GM18526 (cell line): Measurements from ENCODE around the gene PCDHGB1.
"Not testable (repeated sequence)": the region's sequence is repeated elsewhere in the genome, so short reads cannot be mapped to it uniquely, and the experiment has no call there.

ENCODE experiments used
- POLR2A ChIP-seq: IDR thresholded peaks from 3 replicates; pipeline ENCODE4 v1.6.1; 2011; ENCODE audit not compliant: insufficient read length; ENCODE audit errors: extremely low read depth

PCDHGB1 gene

DNA sequence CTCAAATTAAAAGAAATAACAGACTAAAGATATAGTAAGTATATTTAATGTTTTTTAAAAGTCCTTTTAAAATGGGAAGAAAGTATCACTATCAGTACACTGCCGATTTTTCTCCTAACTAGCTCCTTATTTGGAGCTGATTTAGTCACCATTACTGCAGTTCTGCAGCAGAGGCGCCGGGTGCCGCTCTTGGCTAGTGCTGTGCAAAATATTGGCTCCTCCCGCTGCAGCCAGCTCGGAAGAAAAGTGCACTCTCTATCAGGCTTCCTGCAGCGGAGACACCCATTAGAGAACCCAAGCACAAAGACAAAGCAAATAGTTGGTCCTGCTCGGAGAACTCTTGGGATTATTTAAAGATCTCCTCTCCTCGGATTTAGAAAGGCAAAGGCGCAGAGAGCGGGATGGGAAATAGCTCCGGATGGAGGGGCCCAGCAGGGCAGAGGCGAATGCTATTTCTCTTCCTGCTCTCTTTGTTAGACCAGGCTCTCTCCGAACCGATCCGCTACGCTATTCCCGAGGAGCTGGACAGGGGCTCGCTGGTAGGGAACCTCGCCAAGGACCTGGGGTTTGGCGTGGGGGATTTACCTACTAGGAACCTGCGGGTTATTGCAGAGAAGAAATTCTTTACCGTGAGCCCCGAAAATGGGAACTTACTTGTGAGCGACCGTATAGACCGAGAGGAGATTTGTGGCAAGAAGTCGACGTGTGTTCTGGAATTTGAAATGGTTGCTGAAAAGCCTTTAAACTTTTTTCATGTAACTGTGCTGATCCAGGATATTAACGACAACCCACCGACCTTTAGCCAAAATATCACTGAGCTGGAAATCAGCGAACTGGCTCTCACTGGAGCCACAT, 20.3 kb downstream of the PCDHGB1 start, which contains the start of gene PCDHGB3:
PCDHGB3 (plus strand) TSS at position 249 of the 855 bp plus-strand sequence; CDS start at position 402, 153 bp downstream.
- TF ChIP-seq POLR2A = no peak

DNA sequence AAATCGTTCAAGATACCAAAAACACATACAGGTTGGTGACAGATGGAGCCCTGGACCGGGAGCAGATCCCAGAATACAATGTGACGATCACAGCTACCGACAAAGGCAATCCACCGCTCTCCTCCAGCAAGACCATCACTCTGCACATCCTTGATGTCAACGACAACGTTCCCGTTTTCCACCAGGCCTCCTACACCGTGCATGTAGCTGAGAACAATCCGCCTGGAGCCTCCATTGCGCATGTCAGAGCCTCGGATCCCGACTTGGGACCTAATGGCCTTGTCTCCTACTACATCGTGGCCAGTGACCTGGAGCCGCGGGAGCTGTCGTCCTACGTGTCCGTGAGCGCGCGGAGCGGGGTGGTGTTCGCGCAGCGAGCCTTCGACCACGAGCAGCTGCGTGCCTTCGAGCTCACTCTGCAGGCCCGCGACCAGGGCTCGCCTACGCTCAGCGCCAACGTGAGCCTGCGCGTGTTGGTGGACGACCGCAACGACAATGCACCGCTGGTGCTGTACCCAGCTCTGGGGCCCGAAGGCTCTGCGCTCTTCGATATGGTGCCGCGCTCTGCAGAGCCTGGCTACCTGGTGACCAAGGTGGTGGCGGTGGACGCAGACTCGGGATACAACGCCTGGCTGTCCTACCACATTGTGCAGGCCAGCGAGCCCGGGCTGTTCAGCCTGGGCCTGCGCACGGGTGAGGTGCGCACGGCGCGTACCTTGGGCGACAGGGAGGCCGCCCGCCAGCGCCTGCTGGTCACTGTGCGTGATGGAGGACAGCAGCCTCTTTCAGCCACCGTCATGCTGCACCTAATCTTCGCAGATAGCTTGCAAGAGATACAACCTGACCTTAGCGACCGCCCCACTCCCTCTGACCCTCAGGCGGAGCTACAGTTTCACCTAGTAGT, 21.9 kb downstream of the PCDHGB1 start:
- no peak for TF ChIP-seq POLR2A

DNA sequence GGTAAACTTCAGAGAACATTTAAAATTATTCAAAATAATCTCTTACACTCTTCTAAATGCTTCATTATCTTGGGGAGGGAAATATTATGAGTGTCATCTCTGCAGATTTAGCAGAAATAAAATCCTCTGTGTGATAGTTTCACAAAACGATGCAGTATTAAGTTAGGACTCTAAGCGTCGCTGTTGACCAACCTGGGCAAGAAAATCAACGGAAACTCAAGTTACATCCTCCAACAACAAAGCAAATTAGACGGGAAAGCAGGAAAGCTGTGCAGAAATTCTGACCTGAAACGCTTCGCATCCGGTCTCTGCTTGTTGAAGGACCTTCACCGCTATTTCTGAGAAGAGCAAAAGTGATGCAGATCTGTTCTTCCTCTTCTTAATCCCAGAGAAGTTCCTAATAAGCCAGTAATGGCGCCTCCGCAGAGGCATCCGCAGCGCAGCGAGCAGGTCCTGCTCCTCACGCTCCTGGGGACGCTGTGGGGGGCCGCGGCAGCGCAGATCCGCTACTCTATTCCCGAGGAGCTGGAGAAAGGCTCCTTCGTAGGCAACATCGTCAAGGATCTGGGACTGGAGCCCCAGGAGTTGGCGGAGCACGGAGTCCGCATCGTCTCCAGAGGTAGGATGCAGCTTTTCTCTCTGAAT, 23.9 kb downstream of the PCDHGB1 start, which contains the start of gene PCDHGA6:
PCDHGA6 (plus strand) TSS at position 219 of the 645 bp plus-strand sequence; CDS start at position 412, 193 bp downstream.
- TF ChIP-seq POLR2A = no peak

DNA sequence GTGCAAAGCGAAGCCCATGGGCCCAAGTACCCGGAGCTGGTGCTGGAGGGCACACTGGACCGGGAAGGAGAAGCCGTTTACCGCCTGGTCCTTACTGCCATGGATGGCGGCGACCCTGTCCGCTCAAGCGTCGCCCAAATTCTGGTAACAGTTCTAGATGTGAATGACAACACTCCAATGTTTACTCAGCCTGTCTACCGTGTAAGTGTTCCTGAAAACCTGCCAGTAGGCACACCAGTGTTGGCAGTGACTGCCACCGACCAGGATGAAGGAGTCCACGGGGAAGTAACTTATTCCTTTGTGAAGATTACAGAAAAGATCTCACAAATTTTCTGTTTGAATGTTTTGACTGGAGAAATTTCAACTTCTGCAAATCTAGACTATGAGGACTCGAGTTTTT, 24.7 kb downstream of the PCDHGB1 start:
- no peak for TF ChIP-seq POLR2A

DNA sequence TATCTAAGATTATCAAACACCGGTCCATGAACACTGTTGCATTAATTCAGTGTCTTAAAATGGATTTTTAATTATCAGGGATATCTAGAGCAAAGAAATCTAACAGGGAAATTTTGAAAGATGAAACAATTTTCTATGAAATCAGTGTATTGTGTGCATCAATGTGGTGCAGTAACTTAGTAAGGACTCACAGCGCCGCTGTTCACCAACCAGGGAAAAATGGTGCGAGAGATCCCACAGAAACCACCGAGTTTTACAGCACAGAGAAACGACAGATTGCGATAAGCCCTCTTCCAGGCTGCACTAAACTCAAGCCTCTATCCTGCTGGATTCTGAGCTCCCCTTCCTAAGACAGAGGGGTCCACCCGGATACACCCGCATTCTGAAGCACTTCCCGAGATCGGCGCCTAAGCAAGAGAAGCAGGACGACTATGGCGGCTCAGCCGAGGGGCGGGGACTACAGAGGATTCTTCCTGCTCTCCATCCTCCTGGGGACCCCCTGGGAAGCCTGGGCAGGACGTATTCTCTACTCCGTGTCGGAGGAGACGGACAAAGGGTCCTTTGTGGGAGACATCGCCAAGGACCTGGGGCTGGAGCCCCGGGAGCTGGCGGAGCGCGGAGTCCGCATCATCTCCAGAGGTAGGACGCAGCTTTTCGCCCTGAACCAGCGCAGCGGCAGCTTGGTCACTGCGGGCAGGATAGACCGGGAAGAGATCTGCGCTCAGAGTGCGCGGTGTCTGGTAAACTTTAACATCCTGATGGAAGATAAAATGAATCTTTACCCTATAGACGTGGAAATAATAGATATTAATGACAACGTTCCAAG, 32.8 kb downstream of the PCDHGB1 start, which contains the start of gene PCDHGA7:
PCDHGA7 (plus strand) TSS at position 274 of the 826 bp plus-strand sequence; CDS start at position 432, 158 bp downstream.
- TF ChIP-seq POLR2A = no peak

DNA sequence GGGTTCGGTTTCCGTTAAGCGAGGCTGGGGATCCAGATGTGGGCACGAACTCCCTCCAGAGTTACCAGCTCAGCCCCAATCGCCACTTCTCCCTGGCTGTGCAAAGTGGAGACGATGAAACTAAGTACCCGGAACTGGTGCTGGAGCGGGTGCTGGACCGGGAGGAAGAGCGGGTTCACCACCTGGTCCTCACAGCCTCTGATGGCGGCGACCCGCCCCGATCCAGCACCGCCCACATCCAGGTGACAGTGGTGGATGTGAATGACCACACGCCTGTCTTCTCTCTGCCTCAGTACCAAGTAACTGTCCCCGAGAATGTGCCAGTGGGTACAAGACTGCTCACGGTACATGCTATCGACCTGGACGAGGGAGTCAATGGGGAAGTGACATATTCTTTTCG, 33.4 kb downstream of the PCDHGB1 start:
- TF ChIP-seq POLR2A = no peak

DNA sequence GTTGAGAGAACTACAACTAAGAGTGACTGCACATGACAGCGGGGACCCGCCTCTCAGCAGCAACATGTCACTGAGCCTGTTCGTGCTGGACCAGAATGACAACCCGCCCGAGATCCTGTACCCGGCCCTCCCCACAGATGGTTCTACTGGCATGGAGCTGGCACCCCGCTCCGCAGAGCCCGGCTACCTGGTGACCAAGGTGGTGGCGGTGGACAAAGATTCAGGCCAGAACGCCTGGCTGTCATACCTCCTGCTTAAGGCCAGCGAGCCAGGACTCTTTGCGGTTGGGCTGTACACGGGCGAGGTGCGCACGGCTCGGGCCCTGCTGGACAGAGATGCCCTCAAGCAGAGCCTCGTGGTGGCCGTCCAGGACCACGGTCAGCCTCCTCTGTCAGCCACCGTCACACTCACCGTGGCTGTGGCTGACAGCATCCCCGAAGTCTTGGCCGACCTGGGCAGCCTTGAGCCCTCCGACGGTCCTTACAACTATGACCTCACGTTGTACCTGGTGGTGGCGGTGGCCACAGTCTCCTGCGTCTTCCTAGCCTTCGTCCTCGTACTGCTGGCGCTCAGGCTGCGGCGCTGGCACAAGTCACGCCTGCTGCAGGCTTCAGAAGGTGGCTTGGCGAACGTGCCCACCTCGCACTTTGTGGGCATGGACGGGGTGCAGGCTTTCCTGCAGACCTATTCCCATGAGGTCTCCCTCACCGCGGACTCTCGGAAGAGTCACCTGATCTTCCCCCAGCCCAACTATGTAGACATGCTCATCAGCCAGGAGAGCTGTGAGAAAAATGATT, 34.8 kb downstream of the PCDHGB1 start:
- TF ChIP-seq POLR2A = no peak

DNA sequence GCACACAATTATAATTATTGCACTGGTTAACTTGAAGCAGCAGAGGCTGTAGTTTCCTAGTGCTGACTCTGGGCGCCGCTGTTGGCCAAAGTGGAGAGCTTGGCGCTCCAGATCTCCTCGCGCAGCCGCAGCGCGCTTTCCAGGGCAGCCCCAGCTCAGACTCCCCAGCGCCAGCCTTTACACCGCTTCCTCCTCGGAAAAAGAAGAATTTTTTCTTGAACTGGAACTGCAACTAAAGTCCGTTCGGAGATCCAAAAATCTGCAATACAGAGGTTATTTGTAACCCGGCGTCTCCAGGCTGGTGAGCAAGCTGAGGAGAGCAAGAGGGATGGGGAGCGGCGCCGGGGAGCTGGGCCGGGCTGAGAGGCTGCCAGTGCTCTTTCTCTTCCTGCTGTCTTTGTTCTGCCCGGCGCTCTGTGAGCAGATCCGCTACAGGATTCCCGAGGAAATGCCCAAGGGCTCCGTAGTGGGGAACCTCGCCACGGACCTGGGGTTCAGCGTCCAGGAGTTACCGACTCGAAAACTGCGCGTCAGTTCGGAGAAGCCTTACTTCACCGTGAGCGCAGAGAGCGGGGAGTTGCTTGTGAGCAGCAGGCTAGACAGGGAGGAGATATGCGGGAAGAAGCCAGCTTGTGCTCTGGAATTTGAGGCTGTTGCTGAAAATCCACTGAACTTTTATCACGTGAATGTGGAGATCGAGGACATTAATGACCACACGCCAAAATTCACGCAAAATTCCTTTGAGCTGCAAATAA, 37.8 kb downstream of the PCDHGB1 start, which contains the start of gene PCDHGB4:
PCDHGB4 (plus strand) TSS at position 142 of the 755 bp plus-strand sequence; CDS start at position 329, 187 bp downstream.
- TF ChIP-seq POLR2A = not testable (repeated sequence)

DNA sequence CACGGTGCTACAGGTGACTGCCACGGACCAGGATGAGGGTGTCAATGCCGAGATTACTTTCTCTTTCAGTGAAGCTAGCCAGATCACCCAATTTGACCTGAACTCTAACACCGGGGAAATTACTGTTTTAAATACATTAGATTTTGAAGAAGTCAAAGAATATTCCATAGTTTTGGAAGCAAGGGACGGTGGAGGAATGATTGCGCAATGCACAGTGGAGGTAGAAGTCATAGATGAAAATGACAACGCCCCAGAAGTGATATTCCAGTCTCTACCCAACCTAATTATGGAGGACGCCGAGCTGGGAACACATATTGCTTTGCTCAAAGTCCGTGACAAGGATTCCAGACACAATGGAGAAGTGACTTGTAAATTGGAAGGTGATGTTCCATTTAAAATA, 38.8 kb downstream of the PCDHGB1 start:
- TF ChIP-seq POLR2A = no peak

DNA sequence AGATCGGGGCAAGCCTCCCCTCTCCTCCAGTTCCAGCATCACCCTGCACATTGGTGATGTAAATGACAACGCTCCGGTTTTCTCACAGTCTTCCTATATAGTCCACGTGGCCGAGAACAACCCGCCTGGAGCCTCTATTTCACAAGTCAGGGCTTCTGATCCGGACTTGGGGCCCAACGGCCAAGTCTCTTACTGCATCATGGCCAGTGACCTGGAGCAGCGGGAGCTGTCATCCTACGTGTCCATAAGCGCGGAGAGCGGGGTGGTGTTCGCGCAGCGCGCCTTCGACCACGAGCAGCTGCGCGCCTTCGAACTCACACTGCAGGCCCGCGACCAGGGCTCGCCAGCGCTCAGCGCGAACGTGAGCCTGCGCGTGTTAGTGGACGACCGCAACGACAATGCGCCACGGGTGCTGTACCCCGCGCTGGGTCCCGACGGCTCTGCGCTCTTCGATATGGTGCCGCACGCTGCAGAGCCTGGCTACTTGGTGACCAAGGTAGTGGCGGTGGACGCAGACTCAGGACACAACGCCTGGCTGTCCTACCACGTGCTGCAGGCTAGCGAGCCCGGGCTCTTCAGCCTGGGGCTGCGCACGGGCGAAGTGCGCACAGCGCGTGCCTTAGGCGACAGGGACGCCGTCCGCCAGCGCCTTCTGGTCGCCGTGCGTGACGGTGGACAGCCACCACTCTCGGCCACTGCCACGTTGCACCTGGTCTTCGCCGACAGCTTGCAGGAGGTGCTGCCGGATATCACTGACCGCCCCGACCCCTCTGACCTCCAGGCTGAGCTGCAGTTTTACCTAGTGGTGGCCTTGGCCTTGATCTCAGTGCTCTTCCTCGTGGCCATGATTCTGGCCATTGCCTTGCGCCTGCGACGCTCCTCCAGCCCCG, 39.5 kb downstream of the PCDHGB1 start:
- no peak for TF ChIP-seq POLR2A

DNA sequence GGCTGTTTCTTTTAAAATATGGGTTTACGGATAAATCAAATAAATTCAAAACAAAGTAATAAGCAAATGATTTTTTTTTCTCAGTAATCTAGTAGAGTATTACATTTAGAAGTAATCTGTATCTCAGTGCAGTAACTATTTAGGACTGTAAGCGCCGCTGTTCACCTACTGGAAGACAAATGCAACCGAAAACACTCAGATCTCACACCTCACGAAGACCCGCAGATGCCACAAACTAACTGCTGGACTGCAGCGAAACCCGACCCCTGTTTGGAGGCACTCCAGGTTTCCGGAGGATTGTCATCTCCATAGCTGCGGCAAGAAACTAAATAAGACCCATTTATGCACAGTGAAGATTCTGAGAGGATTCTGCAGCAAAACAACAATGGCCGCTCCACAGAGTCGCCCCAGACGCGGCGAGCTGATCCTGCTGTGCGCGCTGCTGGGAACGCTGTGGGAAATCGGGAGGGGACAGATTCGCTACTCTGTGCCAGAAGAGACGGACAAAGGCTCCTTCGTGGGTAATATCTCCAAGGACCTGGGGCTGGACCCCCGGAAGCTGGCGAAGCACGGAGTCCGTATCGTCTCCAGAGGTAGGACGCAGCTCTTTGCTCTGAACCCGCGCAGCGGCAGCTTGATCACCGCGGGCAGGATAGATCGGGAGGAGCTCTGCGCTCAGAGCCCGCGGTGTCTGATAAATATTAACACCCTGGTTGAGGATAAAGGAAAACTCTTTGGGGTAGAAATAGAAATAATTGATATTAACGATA, 42.7 kb downstream of the PCDHGB1 start, which contains the start of gene PCDHGA8:
PCDHGA8 (plus strand) TSS at position 205 of the 770 bp plus-strand sequence; CDS start at position 386, 181 bp downstream.
- no peak for TF ChIP-seq POLR2A
